Hepatocyte (in vitro differentiated cells): Measurements from ENCODE around the gene STOML3.

Experiments
- CTCF ChIP-seq: fragments of 200-600 bp; sonication (generic); IDR thresholded peaks from 2 replicates; pipeline ENCODE4 v1.5.1; 2016; ENCODE audit warnings: antibody characterized with exemption, mild to moderate bottlenecking; ENCODE audit not compliant: poor library complexity
- EZH2 ChIP-seq: fragments of 200-600 bp; sonication (generic); IDR thresholded peaks from 2 replicates; pipeline ENCODE4 v1.6.1; 2016; ENCODE audit warnings: antibody characterized with exemption, mild to moderate bottlenecking, borderline replicate concordance

GRCh38 chr13:39020853-39021462, 30.3 kb upstream of the STOML3 start:
- TF ChIP-seq CTCF (no peak), EZH2 (no peak)
